NOMO-1 treated with dmso at 0.1 percent for 144 hours (cell line): ENCODE data around the gene NIPBL.

Experiments used
- DNase-seq: peaks from one replicate; lab custom pipeline; 2025; ENCODE audit not compliant: unreplicated experiment; lab: John Stamatoyannopoulos, UW

The NIPBL gene

GRCh38 chr5:37014321-37014720, 137.8 kb downstream of the NIPBL start:
- DNase-seq = no peak

- DNase-seq = no peak
Observed at GRCh38 chr5:37015795-37016666, 139.5 kb downstream of the NIPBL start.

GRCh38 chr5:37028910-37029309, 152.3 kb downstream of the NIPBL start:
- DNase-seq = no peak

- no peak for DNase-seq
Observed at GRCh38 chr5:37029436-37029835, 152.9 kb downstream of the NIPBL start.

- DNase-seq = no peak
Observed at GRCh38 chr5:37034955-37035354, 158.4 kb downstream of the NIPBL start.

- no peak for DNase-seq
Observed at GRCh38 chr5:37037840-37038239, 161.3 kb downstream of the NIPBL start.

GRCh38 chr5:37039824-37040223, 163.3 kb downstream of the NIPBL start:
- DNase-seq = no peak

- no peak for DNase-seq
Observed at GRCh38 chr5:37043693-37044092, 167.1 kb downstream of the NIPBL start.

GRCh38 chr5:37044120-37044519, 167.6 kb downstream of the NIPBL start:
- DNase-seq = no peak

- no peak for DNase-seq
Observed at GRCh38 chr5:37045703-37046102, 169.1 kb downstream of the NIPBL start.

- no peak for DNase-seq
Observed at GRCh38 chr5:37047947-37048346, 171.4 kb downstream of the NIPBL start.

GRCh38 chr5:37054391-37054790, 177.8 kb downstream of the NIPBL start:
- no peak for DNase-seq

GRCh38 chr5:37055383-37055990, 178.9 kb downstream of the NIPBL start:
- DNase-seq = no peak

GRCh38 chr5:37056762-37057161, 180.2 kb downstream of the NIPBL start:
- no peak for DNase-seq

- DNase-seq = no peak
Observed at GRCh38 chr5:37060030-37060429, 183.5 kb downstream of the NIPBL start.

GRCh38 chr5:37063739-37064138, 187.2 kb downstream of the NIPBL start:
- DNase-seq = no peak

GRCh38 chr5:37064442-37064841, 187.9 kb downstream of the NIPBL start:
- no peak for DNase-seq

- DNase-seq = no peak
Observed at GRCh38 chr5:37071487-37071886, 194.9 kb downstream of the NIPBL start.

GRCh38 chr5:37071901-37072581, 195.5 kb downstream of the NIPBL start:
- no peak for DNase-seq

GRCh38 chr5:37075399-37075950, 198.9 kb downstream of the NIPBL start:
- no peak for DNase-seq

GRCh38 chr5:37077146-37077545, 200.6 kb downstream of the NIPBL start:
- DNase-seq = no peak

GRCh38 chr5:37080697-37081096, 204.1 kb downstream of the NIPBL start:
- no peak for DNase-seq
